Neural cell (in vitro differentiated cells): Measurements from ENCODE around the gene APBA2.

Experiments
- EP300 ChIP-seq: fragments of 450-650 bp; conservative IDR thresholded peaks from 2 replicates; pipeline ENCODE4 v1.6.1; 2014; ENCODE audit warnings: antibody characterized with exemption, mild to moderate bottlenecking, moderate library complexity; ENCODE audit not compliant: poor library complexity, severe bottlenecking
- EZH2 ChIP-seq: fragments of 200-600, 300-800 bp; shearing (Covaris generic), sonication (generic); IDR thresholded peaks from 2 replicates; pipeline ENCODE4 v1.6.1; 2014; ENCODE audit warnings: antibody characterized with exemption, low read length, borderline replicate concordance, mild to moderate bottlenecking; ENCODE audit not compliant: insufficient read depth, poor library complexity, severe bottlenecking
- POLR2AphosphoS5 ChIP-seq: IDR thresholded peaks from 2 replicates; pipeline ENCODE4 v1.6.1; 2012
- RAD21 ChIP-seq: fragments of 450-650 bp; conservative IDR thresholded peaks from 2 replicates; pipeline ENCODE4 v1.6.1; 2014; ENCODE audit warnings: antibody characterized with exemption, mild to moderate bottlenecking, moderate library complexity
- SMC3 ChIP-seq: fragments of 450-650 bp; conservative IDR thresholded peaks from 2 replicates; pipeline ENCODE4 v1.6.1; 2014; ENCODE audit warnings: antibody characterized with exemption, mild to moderate bottlenecking, moderate library complexity; ENCODE audit not compliant: poor library complexity
- TAF1 ChIP-seq: IDR thresholded peaks from 2 replicates; pipeline ENCODE4 v1.6.1; 2012; ENCODE audit warnings: low read depth
- TF ChIP-seq, protein P1 (sequence below): fragments of 450-650 bp; IDR thresholded peaks from 2 replicates; pipeline ENCODE4 v1.5.1; 2014; ENCODE audit warnings: antibody characterized with exemption, mild to moderate bottlenecking, moderate library complexity; ENCODE audit not compliant: poor library complexity, severe bottlenecking
- TF ChIP-seq, protein P2 (sequence below): IDR thresholded peaks from 2 replicates; pipeline ENCODE4 v1.6.1; 2012; ENCODE audit warnings: borderline replicate concordance

DNA sequence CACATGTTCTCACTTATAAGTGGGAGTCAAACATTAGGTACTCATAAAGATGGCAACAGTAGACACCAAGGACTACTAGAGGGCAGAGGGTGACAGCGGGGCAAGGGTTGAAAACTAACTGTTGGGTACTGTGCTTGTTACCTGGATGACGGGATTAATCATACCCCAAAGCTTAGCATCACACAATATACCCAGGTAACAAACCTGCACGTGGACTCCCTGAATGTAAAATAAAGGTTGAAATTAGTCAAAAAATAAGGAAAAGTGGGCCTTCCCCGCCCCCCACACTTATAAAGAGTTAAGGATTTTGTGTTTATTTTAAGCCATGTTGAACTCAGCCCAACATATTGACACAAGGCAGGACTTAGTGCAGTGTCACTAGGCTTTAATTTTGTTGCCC lies 96.1 kb downstream of the APBA2 start:
- TF ChIP-seq, protein P1, sequence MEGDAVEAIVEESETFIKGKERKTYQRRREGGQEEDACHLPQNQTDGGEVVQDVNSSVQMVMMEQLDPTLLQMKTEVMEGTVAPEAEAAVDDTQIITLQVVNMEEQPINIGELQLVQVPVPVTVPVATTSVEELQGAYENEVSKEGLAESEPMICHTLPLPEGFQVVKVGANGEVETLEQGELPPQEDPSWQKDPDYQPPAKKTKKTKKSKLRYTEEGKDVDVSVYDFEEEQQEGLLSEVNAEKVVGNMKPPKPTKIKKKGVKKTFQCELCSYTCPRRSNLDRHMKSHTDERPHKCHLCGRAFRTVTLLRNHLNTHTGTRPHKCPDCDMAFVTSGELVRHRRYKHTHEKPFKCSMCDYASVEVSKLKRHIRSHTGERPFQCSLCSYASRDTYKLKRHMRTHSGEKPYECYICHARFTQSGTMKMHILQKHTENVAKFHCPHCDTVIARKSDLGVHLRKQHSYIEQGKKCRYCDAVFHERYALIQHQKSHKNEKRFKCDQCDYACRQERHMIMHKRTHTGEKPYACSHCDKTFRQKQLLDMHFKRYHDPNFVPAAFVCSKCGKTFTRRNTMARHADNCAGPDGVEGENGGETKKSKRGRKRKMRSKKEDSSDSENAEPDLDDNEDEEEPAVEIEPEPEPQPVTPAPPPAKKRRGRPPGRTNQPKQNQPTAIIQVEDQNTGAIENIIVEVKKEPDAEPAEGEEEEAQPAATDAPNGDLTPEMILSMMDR = no peak
- TF ChIP-seq EZH2 (no peak), POLR2AphosphoS5 (no peak), TAF1 (no peak), EP300 (no peak), RAD21 (no peak), SMC3 (no peak)
- TF ChIP-seq, protein P2, sequence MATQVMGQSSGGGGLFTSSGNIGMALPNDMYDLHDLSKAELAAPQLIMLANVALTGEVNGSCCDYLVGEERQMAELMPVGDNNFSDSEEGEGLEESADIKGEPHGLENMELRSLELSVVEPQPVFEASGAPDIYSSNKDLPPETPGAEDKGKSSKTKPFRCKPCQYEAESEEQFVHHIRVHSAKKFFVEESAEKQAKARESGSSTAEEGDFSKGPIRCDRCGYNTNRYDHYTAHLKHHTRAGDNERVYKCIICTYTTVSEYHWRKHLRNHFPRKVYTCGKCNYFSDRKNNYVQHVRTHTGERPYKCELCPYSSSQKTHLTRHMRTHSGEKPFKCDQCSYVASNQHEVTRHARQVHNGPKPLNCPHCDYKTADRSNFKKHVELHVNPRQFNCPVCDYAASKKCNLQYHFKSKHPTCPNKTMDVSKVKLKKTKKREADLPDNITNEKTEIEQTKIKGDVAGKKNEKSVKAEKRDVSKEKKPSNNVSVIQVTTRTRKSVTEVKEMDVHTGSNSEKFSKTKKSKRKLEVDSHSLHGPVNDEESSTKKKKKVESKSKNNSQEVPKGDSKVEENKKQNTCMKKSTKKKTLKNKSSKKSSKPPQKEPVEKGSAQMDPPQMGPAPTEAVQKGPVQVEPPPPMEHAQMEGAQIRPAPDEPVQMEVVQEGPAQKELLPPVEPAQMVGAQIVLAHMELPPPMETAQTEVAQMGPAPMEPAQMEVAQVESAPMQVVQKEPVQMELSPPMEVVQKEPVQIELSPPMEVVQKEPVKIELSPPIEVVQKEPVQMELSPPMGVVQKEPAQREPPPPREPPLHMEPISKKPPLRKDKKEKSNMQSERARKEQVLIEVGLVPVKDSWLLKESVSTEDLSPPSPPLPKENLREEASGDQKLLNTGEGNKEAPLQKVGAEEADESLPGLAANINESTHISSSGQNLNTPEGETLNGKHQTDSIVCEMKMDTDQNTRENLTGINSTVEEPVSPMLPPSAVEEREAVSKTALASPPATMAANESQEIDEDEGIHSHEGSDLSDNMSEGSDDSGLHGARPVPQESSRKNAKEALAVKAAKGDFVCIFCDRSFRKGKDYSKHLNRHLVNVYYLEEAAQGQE = no peak
